Esophagus muscularis mucosa (tissue), 4 donors: ENCODE measurements around the gene SLAMF8. TPM values are rescaled to one million over a fixed set of nuclear protein-coding genes. Genes with fewer than 3 reads are reported as not detected.

Experiments used
- DNase-seq: peaks from one replicate; pipeline ENCODE4 v3.0.0-alpha.2; 2017; ENCODE audit errors: extremely low spot score
- H3K27ac ChIP-seq, 4 donors: fragments of 200-600 bp; sonication (generic); replicated peaks in 1 of 4; 1 replicate in 3 of 4; 2 replicates in 1 of 4; pipeline ENCODE4 v1.5.1; 2016 to 2019; ENCODE audit warnings: mild to moderate bottlenecking in 1 of 4
- H3K27me3 ChIP-seq, 4 donors: fragments of 200-600 bp; sonication (generic); one replicate each; pipeline versions ENCODE4 v1.5.1 to v1.6.0; 2016 to 2019
- H3K36me3 ChIP-seq, 4 donors: fragments of 200-600 bp; sonication (generic); one replicate each; pipeline ENCODE4 v1.5.1; 2016 to 2019
- H3K4me1 ChIP-seq, 4 donors: fragments of 200-600 bp; sonication (generic); one replicate each; pipeline ENCODE4 v1.5.1; 2016 to 2019
- H3K4me3 ChIP-seq, 4 donors: fragments of 200-600 bp; sonication (generic); 1 replicate in 2 of 4; 2 replicates in 2 of 4; pipeline ENCODE4 v1.5.1; 2016 to 2019; ENCODE audit warnings: mild to moderate bottlenecking in 4 of 4, moderate library complexity in 1 of 4
- H3K9me3 ChIP-seq, 4 donors: fragments of 200-600 bp; sonication (generic); 1 replicate in 3 of 4; 2 replicates in 1 of 4; pipeline ENCODE4 v1.5.1; 2016 to 2019
- CTCF ChIP-seq, 3 experiments: fragments of 200-600 bp in 2 of 3; fragments of 450-650 bp in 1 of 3; sonication (generic) in 2 of 3; IDR thresholded peaks; one replicate each; pipeline ENCODE4 v1.5.1; 2017 to 2019; ENCODE audit warnings: antibody characterized with exemption in 3 of 3, mild to moderate bottlenecking in 2 of 3, moderate library complexity in 1 of 3
- EP300 ChIP-seq: sonication (generic); formaldehyde crosslinking; IDR thresholded peaks from one replicate; pipeline ENCODE4 v1.6.1; 2017; ENCODE audit warnings: antibody characterized with exemption
- POLR2A ChIP-seq: fragments of 450-650 bp; IDR thresholded peaks from one replicate; pipeline ENCODE4 v1.6.1; 2017; ENCODE audit warnings: antibody characterized with exemption, moderate library complexity, mild to moderate bottlenecking, low read depth
- POLR2AphosphoS5 ChIP-seq, 2 donors: sonication (generic); formaldehyde crosslinking; IDR thresholded peaks; one replicate each; pipeline ENCODE4 v1.6.1; 2017; ENCODE audit warnings: antibody characterized with exemption in 2 of 2
- WGBS: methylation state at CpG from one replicate; pipeline ENCODE4 v1.1.5; 2018; 5-methylcytosine and 5-hydroxymethylcytosine counted together
- intact Hi-C: fragments of 100-400 bp; cut with DNase I; formaldehyde crosslinking; loops from one replicate; pipeline ENCODE4 v1.15.1; 2023
- total RNA-seq, 4 donors: library from RNA; depleted of rRNA; stranded (reverse); fragments of >200 nt; gene quantifications; one replicate each; pipeline versions ENCODE4 v1.1.0 to v1.2.1, GENCODE V29; 2016

The SLAMF8 gene
- total RNA-seq: 1 to 10 TPM; 1.9 to 8.4 (median 3.5) TPM

GRCh38 chr1:159826441-159827101, at the start of gene SLAMF8:
TSS of gene SLAMF8 (plus strand) at chr1:159826873. CDS start at chr1:159826899, 26 bp downstream.
- H3K27me3 ChIP-seq: peaks cover 0 to 27% (median 0%) of the 10 kb centered on the region in 4 donors
- H3K27ac ChIP-seq: no peak within 1 kb of the TSS
- intact Hi-C loops: no loop called here
- TF ChIP-seq EP300 (no peak), POLR2A (no peak), POLR2AphosphoS5 (IDR thresholded peaks at IDR 0.05) (no peak), CTCF (IDR thresholded peaks at IDR 0.05) (no peak)
- no peak for DNase-seq
- H3K4me3 ChIP-seq: peak within 1 kb of the TSS in 1 of 4 donors; percentile 1
- no peaks in the 10 kb centered on the region for H3K36me3 ChIP-seq
- WGBS: 74% methylated on average over 11 of the region's 11 CpGs
- peaks cover 0 to 11% (median 0%) of the 10 kb centered on the region in 4 donors for H3K4me1 ChIP-seq
- H3K9me3 ChIP-seq: no peaks in the 10 kb centered on the region

- intact Hi-C loops: no loop called here
These were observed 48.4 kb upstream of the SLAMF8 start for GRCh38 chr1:159778266-159778665.

GRCh38 chr1:159779403-159779851, 47.2 kb upstream of the SLAMF8 start:
- H3K27me3 ChIP-seq: no peaks in the 10 kb centered on the region
- 59% methylated on average over 2 of the region's 2 CpGs for WGBS
- peaks cover 16 to 29% (median 18%) of the 10 kb centered on the region in 4 donors for H3K4me1 ChIP-seq
- H3K4me3 ChIP-seq: peak overlapping the region in 1 of 4 donors; percentile 22
- H3K9me3 ChIP-seq: no peaks in the 10 kb centered on the region
- TF ChIP-seq EP300 (no peak), CTCF (IDR thresholded peaks at IDR 0.05) (no peak), POLR2A (no peak), POLR2AphosphoS5 (IDR thresholded peaks at IDR 0.05) (peak; percentile 13 to 57)
- intact Hi-C loops: no loop called here
- DNase-seq: no peak
- peak overlapping the region in 3 of 4 donors; percentile 8 to 84 (median 20) for H3K27ac ChIP-seq
- H3K36me3 ChIP-seq: no peaks in the 10 kb centered on the region

More at GRCh38 chr1:159778266-159778665, 48.4 kb upstream of the SLAMF8 start:
- Histone ChIP-seq H3K27ac (peak overlapping the region in 2 of 4 donors; percentile 20 to 60), H3K27me3 (no peaks in the 10 kb centered on the region), H3K4me1 (peaks cover 16 to 29% (median 20%) of the 10 kb centered on the region in 4 donors), H3K9me3 (no peaks in the 10 kb centered on the region), H3K36me3 (no peaks in the 10 kb centered on the region), H3K4me3 (peak overlapping the region in 1 of 4 donors; percentile 2)
- WGBS: 83% methylated on average over 4 of the region's 4 CpGs
- TF ChIP-seq EP300 (no peak), POLR2AphosphoS5 (IDR thresholded peaks at IDR 0.05) (no peak), CTCF (IDR thresholded peaks at IDR 0.05) (no peak), POLR2A (no peak)
- no peak for DNase-seq

- TF ChIP-seq POLR2A (peak; percentile 47), EP300 (no peak), POLR2AphosphoS5 (IDR thresholded peaks at IDR 0.05) (peak in 1 of 2 donors; percentile 91), CTCF (IDR thresholded peaks at IDR 0.05) (peak; percentile 95 to 99 (median 97))
- H3K27me3 ChIP-seq: no peaks in the 10 kb centered on the region
- no peaks in the 10 kb centered on the region for H3K9me3 ChIP-seq
- H3K4me1 ChIP-seq: peaks cover 15 to 29% (median 17%) of the 10 kb centered on the region in 4 donors
- WGBS: 2% methylated on average over 48 of the region's 88 CpGs
- peak within 1 kb of the TSS; percentile 76 to 84 (median 81) for H3K27ac ChIP-seq
- no peaks in the 10 kb centered on the region for H3K36me3 ChIP-seq
- peak; percentile 100 for DNase-seq
- intact Hi-C loops: loop anchor here (5.0 to 10.0 kb wide), 3 partner anchors 111 to 616 kb away; partner anchors contain the start of gene PIGM
- H3K4me3 ChIP-seq: peak within 1 kb of the TSS; percentile 70 to 95 (median 76)
These were observed 45.8 kb upstream of the SLAMF8 start, which contains the start of gene DUSP23 for GRCh38 chr1:159780583-159781582. TSS of gene DUSP23 (plus strand) at chr1:159780962. CDS start at chr1:159781101, 139 bp downstream.
